Measurements from ENCODE around the gene RINT1. TPM values are rescaled to one million over a fixed set of nuclear protein-coding genes. Genes with fewer than 3 reads are reported as not detected.
"Not testable (repeated sequence)": the region's sequence is repeated elsewhere in the genome, so short reads cannot be mapped to it uniquely, and the experiment has no call there.

Gene RINT1
- total and polyA plus RNA-seq, 2 of the 13 experiments (the other 11 are each of a cell fraction or from before 2014, with no cell fraction given), result 14.7 to 19.3 TPM

- TF ChIP-seq, protein P1, sequence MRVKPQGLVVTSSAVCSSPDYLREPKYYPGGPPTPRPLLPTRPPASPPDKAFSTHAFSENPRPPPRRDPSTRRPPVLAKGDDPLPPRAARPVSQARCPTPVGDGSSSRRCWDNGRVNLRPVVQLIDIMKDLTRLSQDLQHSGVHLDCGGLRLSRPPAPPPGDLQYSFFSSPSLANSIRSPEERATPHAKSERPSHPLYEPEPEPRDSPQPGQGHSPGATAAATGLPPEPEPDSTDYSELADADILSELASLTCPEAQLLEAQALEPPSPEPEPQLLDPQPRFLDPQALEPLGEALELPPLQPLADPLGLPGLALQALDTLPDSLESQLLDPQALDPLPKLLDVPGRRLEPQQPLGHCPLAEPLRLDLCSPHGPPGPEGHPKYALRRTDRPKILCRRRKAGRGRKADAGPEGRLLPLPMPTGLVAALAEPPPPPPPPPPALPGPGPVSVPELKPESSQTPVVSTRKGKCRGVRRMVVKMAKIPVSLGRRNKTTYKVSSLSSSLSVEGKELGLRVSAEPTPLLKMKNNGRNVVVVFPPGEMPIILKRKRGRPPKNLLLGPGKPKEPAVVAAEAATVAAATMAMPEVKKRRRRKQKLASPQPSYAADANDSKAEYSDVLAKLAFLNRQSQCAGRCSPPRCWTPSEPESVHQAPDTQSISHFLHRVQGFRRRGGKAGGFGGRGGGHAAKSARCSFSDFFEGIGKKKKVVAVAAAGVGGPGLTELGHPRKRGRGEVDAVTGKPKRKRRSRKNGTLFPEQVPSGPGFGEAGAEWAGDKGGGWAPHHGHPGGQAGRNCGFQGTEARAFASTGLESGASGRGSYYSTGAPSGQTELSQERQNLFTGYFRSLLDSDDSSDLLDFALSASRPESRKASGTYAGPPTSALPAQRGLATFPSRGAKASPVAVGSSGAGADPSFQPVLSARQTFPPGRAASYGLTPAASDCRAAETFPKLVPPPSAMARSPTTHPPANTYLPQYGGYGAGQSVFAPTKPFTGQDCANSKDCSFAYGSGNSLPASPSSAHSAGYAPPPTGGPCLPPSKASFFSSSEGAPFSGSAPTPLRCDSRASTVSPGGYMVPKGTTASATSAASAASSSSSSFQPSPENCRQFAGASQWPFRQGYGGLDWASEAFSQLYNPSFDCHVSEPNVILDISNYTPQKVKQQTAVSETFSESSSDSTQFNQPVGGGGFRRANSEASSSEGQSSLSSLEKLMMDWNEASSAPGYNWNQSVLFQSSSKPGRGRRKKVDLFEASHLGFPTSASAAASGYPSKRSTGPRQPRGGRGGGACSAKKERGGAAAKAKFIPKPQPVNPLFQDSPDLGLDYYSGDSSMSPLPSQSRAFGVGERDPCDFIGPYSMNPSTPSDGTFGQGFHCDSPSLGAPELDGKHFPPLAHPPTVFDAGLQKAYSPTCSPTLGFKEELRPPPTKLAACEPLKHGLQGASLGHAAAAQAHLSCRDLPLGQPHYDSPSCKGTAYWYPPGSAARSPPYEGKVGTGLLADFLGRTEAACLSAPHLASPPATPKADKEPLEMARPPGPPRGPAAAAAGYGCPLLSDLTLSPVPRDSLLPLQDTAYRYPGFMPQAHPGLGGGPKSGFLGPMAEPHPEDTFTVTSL (CRISPR knock-in tag; IDR thresholded peaks at IDR 0.05; ENCODE audit: borderline replicate concordance), result no peak
- TF ChIP-seq ZNF749 (CRISPR knock-in tag; IDR thresholded peaks at IDR 0.05; ENCODE audit: borderline replicate concordance), result peak; percentile 28; the same call in 1 of the 2 replicates
- peak; percentile 61; the same call in 1 of the 2 replicates for TF ChIP-seq RAD21 (CRISPR knock-in tag; IDR thresholded peaks at IDR 0.05)
- TF ChIP-seq TAF15 (IDR thresholded peaks at IDR 0.05; ENCODE audit: low read depth, low read length, poor library complexity, severe bottlenecking), result peak; percentile 51
- no peak for TF ChIP-seq ZNF468 (CRISPR knock-in tag; IDR thresholded peaks at IDR 0.05)
- peak; percentile 46; the same call in 1 of the 2 replicates for TF ChIP-seq ZNF143 (CRISPR knock-in tag; IDR thresholded peaks at IDR 0.05)
- TF ChIP-seq IKZF4 (CRISPR knock-in tag; IDR thresholded peaks at IDR 0.05; ENCODE audit: borderline replicate concordance, low read depth, not compliant biosample characterization), result no peak
- no peak for TF ChIP-seq PAXIP1 (CRISPR knock-in tag; conservative IDR thresholded peaks at IDR 0.05)
- TF ChIP-seq ZNF18 (CRISPR knock-in tag; IDR thresholded peaks at IDR 0.05; ENCODE audit: insufficient replicate concordance), result no peak
These were observed 10.1 kb upstream of the RINT1 start, which contains the start of gene PUS7 (continued) for GRCh38 chr7:105521717-105522463.

GRCh38 chr7:105524423-105524822, 7.6 kb upstream of the RINT1 start:
- FAIRE-seq; H3K4me3 ChIP-seq (replicated peaks in 1 of 3; ENCODE audit: insufficient read depth in 1 of 3, low read depth in 2 of 3, low read length in 3 of 3); POLR2A ChIA-PET; CTCF ChIA-PET (ENCODE audit: low intra/inter-chr PET ratio, low total read pairs); H4K20me1 ChIP-seq (ENCODE audit: insufficient read depth, low read length); H3K27ac ChIP-seq (ENCODE audit: extremely low read length, insufficient read depth, low read length); DNase-seq (ENCODE audit: low spot score); BruUV-seq (replicated peaks); H3K9ac ChIP-seq (ENCODE audit: insufficient read depth, low read depth, low read length); H3K36me3 ChIP-seq (replicated peaks in 1 of 2; ENCODE audit: control insufficient read depth in 1 of 2, insufficient read depth in 2 of 2, low read length in 2 of 2); in situ Hi-C loops (cut with HindIII; ENCODE audit: extremely low pct_ligation_motif_present, low pct_unique_long_range_greater_than_20kb); H2AFZ ChIP-seq (ENCODE audit: low read length); H3K4me2 ChIP-seq (ENCODE audit: low read depth, low read length); H3K9me3 ChIP-seq (ENCODE audit: low read length); ATAC-seq; H3K27me3 ChIP-seq (ENCODE audit: control insufficient read depth in 1 of 2, insufficient read depth in 2 of 2, low read length in 2 of 2); intact Hi-C loops (cut with micrococcal nuclease; ENCODE audit: unreplicated experiment): not testable (repeated sequence)
- peaks cover 25% of the 10 kb centered on the region for H3K4me1 ChIP-seq (ENCODE audit: insufficient read depth, low read length)
- WGBS (ENCODE audit: low lambda C conversion rate), result 87% methylated on average over 11 of the region's 11 CpGs
- peaks cover 17% of the 10 kb centered on the region for H3K79me2 ChIP-seq (ENCODE audit: insufficient read depth, low read length)
